Activated effector memory CD4-positive, alpha-beta T cell treated with anti-CD3 and anti-CD28 coated beads, Interleukin-2, amount 50 U/mL, for 16 hours (primary cell): ENCODE data around the gene SPATA6.
"Not testable (repeated sequence)": the region's sequence is repeated elsewhere in the genome, so short reads cannot be mapped to it uniquely, and the experiment has no call there.

ENCODE experiments used
- DNase-seq: peaks from one replicate; pipeline ENCODE4 v3.0.0-alpha.2; 2020

SPATA6 gene

DNA sequence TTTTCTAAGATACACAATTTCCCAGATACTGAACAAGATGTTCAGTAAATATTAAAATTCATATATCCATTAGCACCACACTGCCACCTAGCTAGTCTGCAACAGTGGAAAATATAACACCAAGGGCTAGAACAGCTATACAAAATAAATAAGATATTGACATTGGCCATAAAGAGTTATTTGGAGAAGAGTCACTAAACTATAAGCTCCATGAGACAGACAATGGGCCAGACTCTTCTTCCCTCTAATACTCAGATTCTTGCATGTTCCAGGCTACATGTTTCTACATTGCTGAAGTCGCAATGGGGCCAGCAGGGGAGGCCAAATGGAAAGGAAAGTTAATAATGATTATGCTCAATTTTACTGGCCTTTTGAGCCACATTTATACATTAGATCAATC is 21.5 kb downstream of the SPATA6 start:
- DNase-seq = no peak

- DNase-seq = no peak
These were observed 23.1 kb downstream of the SPATA6 start for GRCh38 chr1:48448932-48449331.

- not testable (repeated sequence) for DNase-seq
These were observed 27.8 kb downstream of the SPATA6 start for GRCh38 chr1:48444186-48444585.

- DNase-seq = no peak
These were observed 29.0 kb downstream of the SPATA6 start for GRCh38 chr1:48442864-48443619.

DNA sequence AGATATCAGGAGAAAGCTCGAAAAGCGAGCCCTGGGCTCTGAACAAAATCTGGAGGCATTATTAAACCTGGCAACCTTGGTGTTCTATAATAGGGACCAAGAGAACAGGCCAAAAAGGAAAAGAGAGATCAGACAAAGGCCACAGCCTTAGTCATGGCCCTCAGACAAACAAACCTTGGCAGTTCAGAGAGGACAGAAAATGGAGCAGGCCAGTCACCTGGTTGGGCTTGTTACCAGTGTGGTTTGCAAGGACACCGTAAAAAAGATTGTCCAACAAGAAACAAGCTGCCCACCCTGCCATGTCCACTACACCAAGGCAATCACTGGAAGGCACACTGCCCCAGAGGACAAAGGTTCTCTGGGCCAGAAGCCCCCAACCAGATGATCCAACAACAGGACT is 31.2 kb downstream of the SPATA6 start:
- not testable (repeated sequence) for DNase-seq

GRCh38 chr1:48439380-48439779 is 32.6 kb downstream of the SPATA6 start:
- DNase-seq = no peak

- not testable (repeated sequence) for DNase-seq
These were observed 34.6 kb downstream of the SPATA6 start for GRCh38 chr1:48437379-48437778.

DNA sequence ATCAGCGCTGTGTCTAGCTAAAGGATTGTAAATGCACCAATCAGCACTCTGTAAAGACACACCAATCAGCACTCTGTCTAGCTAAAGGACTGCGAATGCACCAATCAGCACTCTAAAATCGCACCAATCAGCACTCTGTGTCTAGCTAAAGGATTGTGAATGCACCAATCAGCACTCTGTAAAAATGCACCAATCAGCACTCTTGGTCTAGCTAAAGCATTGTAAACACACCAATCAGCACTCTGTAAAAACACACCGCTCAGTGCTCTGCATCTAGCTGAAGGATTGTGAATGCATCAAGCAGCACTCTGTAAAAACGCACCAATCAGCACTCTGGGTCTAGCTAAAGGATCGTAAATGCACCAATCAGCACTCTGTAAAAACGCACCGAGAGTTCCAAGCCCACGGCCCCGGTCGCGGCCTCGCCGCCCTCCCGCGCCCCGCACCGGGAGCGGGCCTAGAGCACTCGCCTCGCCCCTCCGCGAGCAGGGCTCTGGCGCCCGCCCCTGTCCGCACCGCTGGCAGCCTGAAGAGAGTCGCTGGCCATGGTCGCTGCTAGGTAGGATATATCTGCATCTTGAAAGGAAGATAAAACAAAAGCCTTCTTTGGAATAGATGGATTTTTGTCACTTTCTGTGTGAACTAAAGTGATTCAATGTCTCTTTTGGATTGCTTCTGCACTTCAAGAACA is 36.5 kb downstream of the SPATA6 start:
- not testable (repeated sequence) for DNase-seq

- no peak for DNase-seq
These were observed 41.2 kb downstream of the SPATA6 start for GRCh38 chr1:48430832-48431231.

DNA sequence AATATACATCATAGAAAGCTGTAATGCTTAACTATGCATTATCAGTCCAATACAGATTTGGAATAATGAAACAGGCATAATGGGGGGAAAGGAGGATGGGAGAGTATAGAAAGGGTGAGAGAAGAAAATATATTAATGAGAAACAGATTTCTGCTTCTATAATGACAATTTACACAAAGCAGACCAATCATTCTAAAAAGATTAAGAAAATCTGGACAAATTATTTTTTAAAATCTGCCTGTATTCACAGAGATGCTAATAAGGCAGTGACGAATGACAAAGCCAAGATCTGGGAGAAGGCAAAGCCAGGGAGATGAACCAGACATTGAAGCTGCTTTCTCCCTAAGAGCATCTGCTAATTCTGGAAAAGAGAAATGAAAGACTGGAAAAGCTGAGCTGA is 50.0 kb downstream of the SPATA6 start:
- no peak for DNase-seq

- no peak for DNase-seq
These were observed 53.3 kb downstream of the SPATA6 start for GRCh38 chr1:48418742-48419141.

DNA sequence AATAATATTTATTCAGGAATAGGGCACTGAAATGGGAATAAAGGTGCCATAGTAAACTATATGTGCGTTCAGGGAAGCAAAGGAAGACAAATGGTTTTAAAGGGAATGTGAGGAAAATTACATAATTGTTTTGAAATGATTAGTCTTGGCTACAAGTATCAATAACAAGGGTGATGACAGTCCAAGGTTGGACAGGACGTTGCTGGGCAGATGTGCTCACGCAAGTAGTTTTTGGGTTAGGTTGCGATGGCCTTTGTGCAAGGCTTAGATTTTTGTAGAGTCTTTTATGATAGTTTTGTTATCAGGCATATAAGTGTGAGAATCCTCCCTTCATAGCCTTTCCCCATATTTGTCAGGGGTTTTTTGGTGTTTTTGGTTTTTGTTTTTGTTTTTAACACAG is 57.0 kb downstream of the SPATA6 start:
- DNase-seq = no peak

GRCh38 chr1:48414264-48414663 is 57.7 kb downstream of the SPATA6 start:
- no peak for DNase-seq

DNA sequence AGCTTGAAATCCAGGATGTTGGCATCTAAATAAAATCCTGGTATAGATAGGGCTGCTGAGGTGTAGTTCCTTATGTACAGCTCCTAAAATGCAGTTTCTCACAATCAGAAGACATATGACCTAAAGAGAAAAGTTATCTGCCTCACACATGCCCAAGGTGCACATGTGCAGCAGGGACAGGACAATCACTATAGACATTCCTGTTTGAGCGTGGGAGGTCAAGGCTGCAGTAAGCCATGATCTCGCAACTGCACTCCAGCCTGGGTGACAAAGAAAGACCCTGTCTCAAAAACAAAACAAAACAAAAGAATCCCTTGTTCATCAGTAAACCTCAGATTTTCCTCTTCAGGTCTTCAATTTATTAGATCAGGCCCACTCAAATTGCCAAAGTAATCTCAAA is 66.1 kb downstream of the SPATA6 start:
- DNase-seq = no peak

- no peak for DNase-seq
These were observed 66.6 kb downstream of the SPATA6 start for GRCh38 chr1:48405400-48405799.

- no peak for DNase-seq
These were observed 69.4 kb downstream of the SPATA6 start for GRCh38 chr1:48402599-48402998.

GRCh38 chr1:48396208-48396607 is 75.8 kb downstream of the SPATA6 start:
- DNase-seq = no peak

- no peak for DNase-seq
These were observed 80.1 kb downstream of the SPATA6 start for GRCh38 chr1:48391926-48392325.

GRCh38 chr1:48387409-48387808 is 84.6 kb downstream of the SPATA6 start:
- DNase-seq = no peak

- DNase-seq = no peak
These were observed 97.2 kb downstream of the SPATA6 start for GRCh38 chr1:48374785-48375184.

GRCh38 chr1:48371598-48371997 is 100.4 kb downstream of the SPATA6 start:
- DNase-seq = no peak

DNA sequence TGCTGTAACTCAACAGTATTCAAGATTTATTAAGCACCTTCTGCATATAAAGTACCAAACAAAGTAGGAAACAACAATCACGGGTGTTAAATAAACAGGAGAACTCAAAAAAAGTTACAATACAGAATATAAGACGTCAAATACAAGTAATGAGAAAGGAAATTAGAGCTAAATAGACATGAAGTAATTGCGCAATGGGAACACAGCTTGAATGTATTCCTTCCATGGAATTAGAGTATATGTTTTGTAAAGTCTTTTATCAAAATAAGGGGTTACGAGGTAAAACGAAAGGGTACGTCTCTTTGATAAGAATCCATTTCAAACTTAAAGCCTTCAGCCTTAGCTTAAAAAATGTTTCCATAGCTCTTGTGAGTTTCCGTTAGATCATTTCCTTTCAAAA is 109.1 kb downstream of the SPATA6 start:
- DNase-seq = no peak

- no peak for DNase-seq
These were observed 115.1 kb downstream of the SPATA6 start for GRCh38 chr1:48356901-48357300.

DNA sequence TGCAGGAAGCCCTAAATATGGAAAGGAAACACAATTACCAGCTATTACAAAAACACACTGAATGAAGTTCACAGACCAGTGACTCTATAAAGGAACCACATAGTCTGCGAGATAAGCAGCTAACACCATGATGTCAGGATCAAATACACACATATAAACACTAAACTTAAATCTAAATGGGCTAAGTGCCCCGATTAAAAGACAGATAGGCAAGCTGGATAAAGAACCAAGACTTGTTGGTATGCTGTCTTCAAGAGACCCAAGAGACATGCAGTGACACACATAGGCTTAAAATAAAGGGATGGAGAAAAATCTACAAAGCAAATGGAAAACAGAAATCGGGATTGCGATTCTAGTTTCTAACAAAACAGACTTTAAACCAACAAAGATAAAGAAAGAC is 127.6 kb downstream of the SPATA6 start:
- DNase-seq = no peak

DNA sequence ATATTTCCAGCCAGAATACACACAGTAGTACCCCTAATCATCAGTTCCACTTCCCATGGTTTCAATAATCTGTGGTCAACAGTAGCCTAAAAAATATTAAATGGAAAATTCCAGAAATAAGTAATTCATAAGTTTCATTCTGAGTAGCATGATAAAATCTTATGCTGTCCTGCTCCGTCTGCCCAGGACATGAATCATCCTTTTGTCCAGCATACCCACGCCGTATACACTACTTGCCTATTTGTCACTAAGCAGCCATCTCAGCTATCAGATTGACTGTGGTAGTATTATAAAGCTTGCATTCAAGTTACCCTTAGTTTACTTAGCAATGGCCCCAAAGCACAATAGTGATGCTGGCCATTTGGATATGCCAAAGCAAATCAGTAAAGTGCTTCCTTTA is 130.8 kb downstream of the SPATA6 start:
- no peak for DNase-seq
